Heart right ventricle (tissue), 16 donors: ENCODE data around the gene AP5S1. TPM values are rescaled to one million over a fixed set of nuclear protein-coding genes. Genes with fewer than 3 reads are reported as not detected.

ENCODE experiments used
- ATAC-seq, 8 donors: fragments of 200-7000 bp; cut with Tn5 transposase; one replicate each; pipeline ENCODE4 v1.9.1; 2020; ENCODE audit warnings: mild to moderate bottlenecking in 8 of 8, moderate library complexity in 8 of 8, moderate number of reproducible peaks in 1 of 8
- DNase-seq, 2 donors: peaks; one replicate each; pipeline ENCODE4 v3.0.0-alpha.2; 2020
- H3K27ac ChIP-seq, 10 donors: fragments of 200-600 bp; sonication (generic) in 2 of 10; one replicate each; pipeline versions ENCODE4 v1.5.0 to v1.8.0; 2020 to 2022; ENCODE audit warnings: mild to moderate bottlenecking in 3 of 10
- H3K27me3 ChIP-seq, 7 donors: fragments of 200-600 bp; one replicate each; pipeline ENCODE4 v1.8.0; 2021 to 2022; ENCODE audit warnings: mild to moderate bottlenecking in 2 of 7
- H3K36me3 ChIP-seq, 9 donors: fragments of 200-600 bp; sonication (generic) in 1 of 9; one replicate each; pipeline versions ENCODE4 v1.5.0 to v1.8.0; 2020 to 2022; ENCODE audit warnings: mild to moderate bottlenecking in 2 of 9
- H3K4me1 ChIP-seq, 9 donors: fragments of 200-600 bp; sonication (generic) in 1 of 9; one replicate each; pipeline versions ENCODE4 v1.5.0 to v1.8.0; 2020 to 2022; ENCODE audit warnings: mild to moderate bottlenecking in 4 of 9
- H3K4me3 ChIP-seq, 10 donors: fragments of 200-600 bp; sonication (generic) in 2 of 10; one replicate each; pipeline versions ENCODE4 v1.5.0 to v1.8.0; 2020 to 2022; ENCODE audit warnings: mild to moderate bottlenecking in 7 of 10, moderate library complexity in 2 of 10
- H3K9me3 ChIP-seq, 11 donors: fragments of 200-600 bp in 10 of 11; sonication (generic) in 2 of 11; one replicate each; pipeline versions ENCODE4 v1.5.0 to v1.8.0; 2013 to 2022; ENCODE audit warnings: mild to moderate bottlenecking in 2 of 11, control low read depth in 1 of 11, moderate library complexity in 1 of 11
- WGBS, 2 donors: extraction: QIAGEN DNeasy Blood & Tissue Kit; methylation state at CpG; one replicate each; pipeline ENCODE4 v1.1.7; 2013; ENCODE audit warnings: inconsistent platforms in 1 of 2; 5-methylcytosine and 5-hydroxymethylcytosine counted together
- intact Hi-C, 10 donors: fragments of 100-400 bp; cut with DNase I; formaldehyde crosslinking; loops; one replicate each; pipeline versions ENCODE4 v1.11.1 to v1.14.2; 2022
- polyA plus RNA-seq, 2 donors: library from polyadenylated mRNA; stranded (reverse); fragments of 200-250 nt; gene quantifications; one replicate each; pipeline ENCODE4 v1.2.3, GENCODE V29; 2013
- total RNA-seq, 10 donors: library from RNA; stranded (reverse); fragmentation: NEBNext Ultra II Directional in 3 of 10; extraction: Animal tissue kit (Norgen Biotek cat#: 25700) in 3 of 10; gene quantifications; one replicate each; pipeline versions ENCODE4 v1.2.1 to v1.2.4, GENCODE V29; 2021 to 2023
- TF ChIP-seq, protein P1 (sequence below), 9 donors: fragments of 200-600 bp; sonication (generic) in 2 of 9; IDR thresholded peaks; one replicate each; pipeline versions ENCODE4 v1.5.0 to v1.8.0; 2021 to 2022; ENCODE audit warnings: antibody characterized with exemption in 9 of 9, mild to moderate bottlenecking in 5 of 9, moderate library complexity in 1 of 9
- donor health status: Arrhythmogenic right ventricular cardiomyopathy.
- donor health status: ischemic (EF 13 %, LVEDD 7.1; RV severe dilation, severe dysfunction).
- donor health status: healthy with polysubstance abuse.
- donor health status: DM: no; HTN: yes; CAD: no.
- donor health status: DM: no; HTN: no; CAD: no.
- donor health status: ischemic (EF 25% LVEDD 6.9; RV normal size, moderate dysfunction).
- donor health status: ischemic (EF 25% LVEDD 5.7; RV mildly dilated, moderate dysfunction).
- donor health status: healthy.
- donor health status: DM: yes; HTN: yes; CAD: no.
- donor health status: Ischemic cardiomyopathy.
- donor health status: ischemic (EF 35%, LVEDD 5.7; RV mildly dilated, moderate dysfunction).
- donor health status: nonischemic (EF 11% LVEDD 7.7; RV severe dilation, severe dysfunction).
- donor health status: DM: yes; HTN: yes; CAD: no.
- donor health status: PGD.
- donor health status: ischemic (EF 29% LVEDD 5.4; RV normal size, mild dysfunction).
- donor health status: nonischemic (EF 23%, LVEDD 6.1; RV moderate dilation, normal function).

The AP5S1 gene
- total and polyA plus RNA-seq, 12 donors, result 7.2 to 17.5 (median 14.5) TPM

DNA sequence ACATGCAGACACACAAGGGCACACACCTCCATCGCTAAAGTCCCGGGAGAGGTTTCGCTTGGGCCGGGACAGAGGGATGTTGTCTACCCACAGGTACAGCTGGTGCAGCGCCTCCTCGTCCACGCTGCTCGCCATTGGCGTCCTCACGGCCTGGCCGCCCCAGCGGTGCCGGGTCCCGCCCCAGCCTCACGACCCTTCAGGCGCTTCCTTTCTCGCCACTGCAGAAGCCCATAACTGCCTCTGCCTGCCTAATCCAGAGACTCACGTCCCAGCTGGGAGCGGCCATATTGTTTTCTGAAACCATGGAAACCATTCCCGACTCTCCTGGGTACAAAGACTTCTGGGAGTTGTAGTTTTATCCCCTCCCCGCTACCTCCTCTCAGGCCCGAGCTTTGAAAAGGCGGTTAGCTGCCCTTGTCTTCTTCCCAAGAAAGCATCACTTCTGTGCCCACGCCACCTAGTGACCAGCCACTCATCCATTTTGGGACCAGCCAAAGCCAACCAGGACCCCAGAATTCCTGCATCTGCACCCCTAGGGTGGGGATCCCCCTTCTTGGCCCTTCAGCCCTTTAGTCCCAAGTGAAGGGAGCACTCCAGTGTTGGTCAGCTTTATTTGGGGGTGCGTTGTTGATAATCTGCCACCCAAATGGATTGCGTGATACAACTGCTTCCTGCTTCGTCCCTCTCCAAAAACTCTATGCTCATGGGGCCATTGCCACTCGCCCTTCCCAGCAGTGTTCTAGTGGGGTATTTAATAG is 39.0 kb upstream of the AP5S1 start, which contains the start of gene SPEF1:
SPEF1 (minus strand) TSS at position 296 of the 758 bp plus-strand sequence; CDS start at position 135, 161 bp downstream.
- Histone ChIP-seq H3K27ac (peak within 1 kb of the TSS in 8 of 10 donors; percentile 2 to 57 (median 30)), H3K36me3 (peaks cover 0 to 16% (median 0%) of the 10 kb centered on the region in 9 donors), H3K27me3 (peaks cover 0 to 17% (median 0%) of the 10 kb centered on the region in 7 donors), H3K4me1 (peaks cover 33 to 61% (median 43%) of the 10 kb centered on the region in 9 donors), H3K9me3 (no peaks in the 10 kb centered on the region), H3K4me3 (peak within 1 kb of the TSS in 9 of 10 donors; percentile 27 to 51 (median 44))
- peak; percentile 55 to 87 for DNase-seq
- intact Hi-C loops, result loop anchor here in 3 of 10 donors (5.0 to 10.0 kb wide), 3 partner anchors 41 to 303 kb away; partner anchors contain the start of gene AP5S1 (in 1 of the 3)
- peak; percentile 68 to 87 (median 80) for ATAC-seq
- TF ChIP-seq, protein P1, sequence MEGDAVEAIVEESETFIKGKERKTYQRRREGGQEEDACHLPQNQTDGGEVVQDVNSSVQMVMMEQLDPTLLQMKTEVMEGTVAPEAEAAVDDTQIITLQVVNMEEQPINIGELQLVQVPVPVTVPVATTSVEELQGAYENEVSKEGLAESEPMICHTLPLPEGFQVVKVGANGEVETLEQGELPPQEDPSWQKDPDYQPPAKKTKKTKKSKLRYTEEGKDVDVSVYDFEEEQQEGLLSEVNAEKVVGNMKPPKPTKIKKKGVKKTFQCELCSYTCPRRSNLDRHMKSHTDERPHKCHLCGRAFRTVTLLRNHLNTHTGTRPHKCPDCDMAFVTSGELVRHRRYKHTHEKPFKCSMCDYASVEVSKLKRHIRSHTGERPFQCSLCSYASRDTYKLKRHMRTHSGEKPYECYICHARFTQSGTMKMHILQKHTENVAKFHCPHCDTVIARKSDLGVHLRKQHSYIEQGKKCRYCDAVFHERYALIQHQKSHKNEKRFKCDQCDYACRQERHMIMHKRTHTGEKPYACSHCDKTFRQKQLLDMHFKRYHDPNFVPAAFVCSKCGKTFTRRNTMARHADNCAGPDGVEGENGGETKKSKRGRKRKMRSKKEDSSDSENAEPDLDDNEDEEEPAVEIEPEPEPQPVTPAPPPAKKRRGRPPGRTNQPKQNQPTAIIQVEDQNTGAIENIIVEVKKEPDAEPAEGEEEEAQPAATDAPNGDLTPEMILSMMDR (IDR thresholded peaks at IDR 0.05), result peak in 7 of 9 donors; percentile 27 to 54 (median 44)
- WGBS, 2 donors, result 16% methylated on average over 28 of the region's 28 CpGs

DNA sequence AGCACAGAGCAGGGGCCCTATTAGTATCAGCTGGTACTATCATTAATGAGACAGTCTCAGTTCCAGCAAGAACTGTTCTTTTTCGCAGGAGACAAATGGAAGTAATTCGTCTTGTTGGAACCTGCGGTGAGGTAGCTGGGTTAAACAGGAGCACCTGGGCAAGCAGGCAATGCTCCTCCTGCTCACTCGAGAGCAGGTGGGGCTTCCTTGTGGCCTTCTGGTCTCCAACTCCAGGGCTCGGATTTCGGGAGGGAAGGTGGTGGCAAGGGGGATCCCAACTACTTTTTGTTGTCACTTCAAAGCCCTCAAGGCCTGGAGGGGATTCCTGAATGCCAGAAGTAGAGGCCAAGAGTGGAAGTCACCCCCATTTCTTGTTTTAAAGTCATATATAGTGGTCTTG is 37.8 kb upstream of the AP5S1 start:
- 92 to 94% methylated on average over 6 of the region's 6 CpGs for WGBS, 2 donors
- TF ChIP-seq, protein P1 (IDR thresholded peaks at IDR 0.05), result no peak
- H3K27me3 ChIP-seq, result peaks cover 0 to 17% (median 0%) of the 10 kb centered on the region in 7 donors
- DNase-seq (no peak), ATAC-seq (no peak)
- no peak overlapping the region for H3K27ac ChIP-seq
- intact Hi-C loops, result loop anchor here in 3 of 10 donors (5.0 to 10.0 kb wide), 3 partner anchors 40 to 302 kb away; partner anchors contain the start of gene AP5S1 (in 1 of the 3)
- H3K4me3 ChIP-seq, result no peak overlapping the region
- peaks cover 30 to 63% (median 47%) of the 10 kb centered on the region in 9 donors for H3K4me1 ChIP-seq
- H3K36me3 ChIP-seq, result peaks cover 0 to 16% (median 0%) of the 10 kb centered on the region in 9 donors
- no peaks in the 10 kb centered on the region for H3K9me3 ChIP-seq

GRCh38 chr20:3783068-3783489 is 37.3 kb upstream of the AP5S1 start:
- no peaks in the 10 kb centered on the region for H3K9me3 ChIP-seq
- DNase-seq (no peak), ATAC-seq (no peak)
- peaks cover 27 to 58% (median 45%) of the 10 kb centered on the region in 9 donors for H3K4me1 ChIP-seq
- no peak overlapping the region for H3K27ac ChIP-seq
- H3K27me3 ChIP-seq, result peaks cover 0 to 15% (median 0%) of the 10 kb centered on the region in 7 donors
- TF ChIP-seq, protein P1 (IDR thresholded peaks at IDR 0.05), result no peak
- intact Hi-C loops, result loop anchor here in 3 of 10 donors (5.0 to 10.0 kb wide), 3 partner anchors 39 to 302 kb away; partner anchors contain the start of gene AP5S1 (in 1 of the 3)
- H3K36me3 ChIP-seq, result peaks cover 0 to 16% (median 0%) of the 10 kb centered on the region in 9 donors
- 73 to 79% methylated on average over 2 of the region's 2 CpGs for WGBS, 2 donors
- H3K4me3 ChIP-seq, result no peak overlapping the region

DNA sequence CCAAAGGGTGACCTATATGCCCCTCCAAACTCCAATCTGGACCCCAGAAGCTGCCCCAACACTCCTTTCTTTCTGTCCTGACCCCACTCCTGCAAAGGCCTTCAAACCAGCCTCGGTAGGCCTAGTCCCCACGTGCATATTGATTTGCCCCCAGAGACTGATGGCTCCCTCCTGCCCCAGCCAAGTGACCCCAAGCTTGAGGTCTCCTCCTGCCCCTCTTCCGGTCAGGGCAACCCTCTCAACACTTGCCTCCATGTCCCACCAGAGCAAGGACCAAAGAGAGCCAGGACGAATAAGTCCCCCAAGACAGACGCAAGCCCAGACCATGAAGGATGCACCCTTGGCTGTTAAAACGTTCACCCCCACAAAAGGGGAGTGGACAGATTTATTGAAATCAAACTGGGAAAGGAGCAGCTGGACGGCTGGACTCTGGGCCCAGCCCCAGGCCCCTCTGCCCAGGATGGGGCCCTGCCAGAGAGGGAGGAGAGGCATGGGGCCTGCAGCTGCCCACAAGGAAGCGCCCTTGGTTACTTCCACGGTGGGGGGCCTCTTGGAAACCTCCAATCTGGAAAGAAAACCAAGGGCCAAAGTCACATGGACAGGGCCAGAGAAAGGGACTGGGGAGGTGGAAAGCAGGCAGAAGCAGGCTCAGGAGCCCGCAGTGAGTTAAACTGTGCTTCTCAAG is 36.7 kb upstream of the AP5S1 start:
- Histone ChIP-seq H3K27me3 (peaks cover 0 to 9% (median 0%) of the 10 kb centered on the region in 7 donors), H3K36me3 (peaks cover 0 to 16% (median 0%) of the 10 kb centered on the region in 9 donors), H3K4me1 (peaks cover 24 to 52% (median 41%) of the 10 kb centered on the region in 9 donors), H3K27ac (peak overlapping the region in 3 of 10 donors; percentile 22 to 89 (median 76)), H3K9me3 (no peaks in the 10 kb centered on the region), H3K4me3 (peak overlapping the region in 1 of 10 donors; percentile 5)
- DNase-seq (peak in 1 of 2 donors; percentile 4), ATAC-seq (no peak)
- TF ChIP-seq, protein P1 (IDR thresholded peaks at IDR 0.05), result no peak
- intact Hi-C loops, result loop anchor here in 3 of 10 donors (5.0 to 10.0 kb wide), 3 partner anchors 39 to 301 kb away; partner anchors contain the start of gene AP5S1 (in 1 of the 3)
- 71 to 72% methylated on average over 10 of the region's 10 CpGs for WGBS, 2 donors
